Neural progenitor cell (in vitro differentiated cells): Measurements from ENCODE around the gene OR52N2. TPM values are rescaled to one million over a fixed set of nuclear protein-coding genes. Genes with fewer than 3 reads are reported as not detected.

Experiments
- DNase-seq: peaks from one replicate; pipeline ENCODE4 v3.0.0-alpha.2; 2016; ENCODE audit warnings: low spot score
- H2AFZ ChIP-seq: fragments of 200-600 bp; sonication (generic); replicated peaks from 2 replicates; pipeline ENCODE4 v1.6.1; 2016; ENCODE audit warnings: antibody characterized with exemption
- H3F3A ChIP-seq: fragments of 200-600 bp; sonication (generic); 2 replicates; pipeline ENCODE4 v1.6.1; 2016; ENCODE audit warnings: antibody characterized with exemption, low read depth
- H3K27ac ChIP-seq: fragments of 200-600 bp; sonication (generic); 2 replicates; pipeline ENCODE4 v1.5.1; 2016; ENCODE audit warnings: mild to moderate bottlenecking
- H3K27me3 ChIP-seq: fragments of 200-600 bp; sonication (generic); 2 replicates; pipeline ENCODE4 v1.6.1; 2016; ENCODE audit warnings: mild to moderate bottlenecking, moderate library complexity
- H3K36me3 ChIP-seq: fragments of 200-600 bp; sonication (generic); 2 replicates; pipeline ENCODE4 v1.5.1; 2016
- H3K4me1 ChIP-seq: fragments of 200-600 bp; sonication (generic); 2 replicates; pipeline ENCODE4 v1.6.1; 2016; ENCODE audit warnings: mixed run types
- H3K4me2 ChIP-seq: fragments of 200-600 bp; sonication (generic); 2 replicates; pipeline ENCODE4 v1.6.1; 2016
- H3K4me3 ChIP-seq: fragments of 200-600 bp; sonication (generic); 2 replicates; pipeline ENCODE4 v1.5.1; 2016
- H3K79me2 ChIP-seq: fragments of 200-600 bp; sonication (generic); 2 replicates; pipeline ENCODE4 v1.6.1; 2016; ENCODE audit warnings: low read depth
- H3K9ac ChIP-seq: fragments of 200-600 bp; sonication (generic); 2 replicates; pipeline ENCODE4 v1.6.1; 2016
- H3K9me3 ChIP-seq: fragments of 200-600 bp; sonication (generic); 2 replicates; pipeline ENCODE4 v1.5.1; 2016; ENCODE audit warnings: low read depth
- H4K20me1 ChIP-seq: fragments of 200-600 bp; sonication (generic); 2 replicates; pipeline ENCODE4 v1.6.1; 2016; ENCODE audit warnings: low read depth
- H3K27ac Mint-ChIP-seq: 3 replicates; pipeline ENCODE4 v1.8.0; 2021; ENCODE audit warnings: mixed read lengths
- H3K27me3 Mint-ChIP-seq: 2 replicates; pipeline ENCODE4 v1.8.0; 2022; ENCODE audit warnings: low read depth, mild to moderate bottlenecking, inconsistent platforms, moderate library complexity, mixed read lengths; ENCODE audit not compliant: insufficient read depth
- H3K36me3 Mint-ChIP-seq: 3 replicates; pipeline ENCODE4 v1.8.0; 2021; ENCODE audit warnings: mixed read lengths
- H3K4me1 Mint-ChIP-seq: 3 replicates; pipeline ENCODE4 v1.8.0; 2021; ENCODE audit warnings: mixed read lengths
- H3K4me3 Mint-ChIP-seq: 3 replicates; pipeline ENCODE4 v1.8.0; 2021; ENCODE audit warnings: mild to moderate bottlenecking, moderate library complexity, mixed read lengths
- H3K9me3 Mint-ChIP-seq: 3 replicates; pipeline ENCODE4 v1.8.0; 2020; ENCODE audit warnings: mixed read lengths
- EZH2 ChIP-seq: fragments of 200-600 bp; sonication (generic); IDR thresholded peaks from 2 replicates; pipeline ENCODE4 v1.6.1; 2017; ENCODE audit warnings: antibody characterized with exemption, mild to moderate bottlenecking, moderate library complexity
- EZH2phosphoT487 ChIP-seq: fragments of 200-600 bp; sonication (generic); IDR thresholded peaks from 2 replicates; pipeline ENCODE4 v1.6.1; 2017; ENCODE audit warnings: antibody characterized with exemption
- total RNA-seq: library from RNA; depleted of rRNA; stranded (reverse); fragments of >200 nt; gene quantifications from 2 replicates; pipeline ENCODE4 v1.2.3, GENCODE V29; 2015; ENCODE audit warnings: low replicate concordance
- TF ChIP-seq, protein P1 (sequence below): fragments of 200-600 bp; sonication (generic); IDR thresholded peaks from 2 replicates; pipeline ENCODE4 v1.5.1; 2017; ENCODE audit warnings: antibody characterized with exemption, mild to moderate bottlenecking

OR52N2 gene
- total RNA-seq, 1 donor from 2014 or later: not detected

DNA sequence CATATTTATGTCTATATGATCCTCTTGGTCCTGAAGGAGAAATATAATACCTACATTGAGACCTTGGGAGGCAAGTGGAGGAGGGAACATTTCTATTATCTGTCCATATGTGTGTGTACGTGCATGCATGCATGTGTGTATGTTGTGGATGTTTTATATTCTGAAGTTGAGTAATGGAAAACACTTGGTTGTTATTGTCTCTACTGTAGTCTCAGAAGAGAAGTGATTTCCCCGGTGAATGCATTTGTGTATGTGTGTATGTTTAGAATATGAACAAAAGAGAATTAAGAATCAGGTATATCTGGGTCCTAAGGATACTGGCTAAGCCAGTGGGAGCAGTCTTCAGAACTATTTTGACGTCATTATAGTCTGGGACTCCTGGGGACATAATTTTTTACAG lies 17.6 kb upstream of the OR52N2 start, which contains the start of gene OR52N1:
Gene OR52N1 (minus strand): TSS at position 101 of the 400 bp plus-strand sequence. CDS start 2,449 bp downstream, outside the sequence.
- no peaks in the 10 kb centered on the region for H3F3A ChIP-seq
- Mint-ChIP-seq H3K36me3 (no peaks in the 10 kb centered on the region), H3K4me1 (no peaks in the 10 kb centered on the region), H3K9me3 (no peaks in the 10 kb centered on the region), H3K4me3 (no peak within 1 kb of the TSS), H3K27me3 (no peaks in the 10 kb centered on the region), H3K27ac (no peak within 1 kb of the TSS)
- no peak within 1 kb of the TSS for H3K9ac ChIP-seq
- H3K4me3 ChIP-seq: no peak within 1 kb of the TSS
- no peak within 1 kb of the TSS for H2AFZ ChIP-seq
- H3K4me1 ChIP-seq: no peaks in the 10 kb centered on the region
- TF ChIP-seq EZH2phosphoT487 (no peak), EZH2 (no peak)
- TF ChIP-seq, protein P1, sequence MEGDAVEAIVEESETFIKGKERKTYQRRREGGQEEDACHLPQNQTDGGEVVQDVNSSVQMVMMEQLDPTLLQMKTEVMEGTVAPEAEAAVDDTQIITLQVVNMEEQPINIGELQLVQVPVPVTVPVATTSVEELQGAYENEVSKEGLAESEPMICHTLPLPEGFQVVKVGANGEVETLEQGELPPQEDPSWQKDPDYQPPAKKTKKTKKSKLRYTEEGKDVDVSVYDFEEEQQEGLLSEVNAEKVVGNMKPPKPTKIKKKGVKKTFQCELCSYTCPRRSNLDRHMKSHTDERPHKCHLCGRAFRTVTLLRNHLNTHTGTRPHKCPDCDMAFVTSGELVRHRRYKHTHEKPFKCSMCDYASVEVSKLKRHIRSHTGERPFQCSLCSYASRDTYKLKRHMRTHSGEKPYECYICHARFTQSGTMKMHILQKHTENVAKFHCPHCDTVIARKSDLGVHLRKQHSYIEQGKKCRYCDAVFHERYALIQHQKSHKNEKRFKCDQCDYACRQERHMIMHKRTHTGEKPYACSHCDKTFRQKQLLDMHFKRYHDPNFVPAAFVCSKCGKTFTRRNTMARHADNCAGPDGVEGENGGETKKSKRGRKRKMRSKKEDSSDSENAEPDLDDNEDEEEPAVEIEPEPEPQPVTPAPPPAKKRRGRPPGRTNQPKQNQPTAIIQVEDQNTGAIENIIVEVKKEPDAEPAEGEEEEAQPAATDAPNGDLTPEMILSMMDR: no peak
- H3K79me2 ChIP-seq: no peaks in the 10 kb centered on the region
- H3K9me3 ChIP-seq: no peaks in the 10 kb centered on the region
- H3K27ac ChIP-seq: no peak within 1 kb of the TSS
- H3K36me3 ChIP-seq: no peaks in the 10 kb centered on the region
- DNase-seq: no peak
- no peaks in the 10 kb centered on the region for H4K20me1 ChIP-seq
- H3K27me3 ChIP-seq: no peaks in the 10 kb centered on the region
- no peak within 1 kb of the TSS for H3K4me2 ChIP-seq

DNA sequence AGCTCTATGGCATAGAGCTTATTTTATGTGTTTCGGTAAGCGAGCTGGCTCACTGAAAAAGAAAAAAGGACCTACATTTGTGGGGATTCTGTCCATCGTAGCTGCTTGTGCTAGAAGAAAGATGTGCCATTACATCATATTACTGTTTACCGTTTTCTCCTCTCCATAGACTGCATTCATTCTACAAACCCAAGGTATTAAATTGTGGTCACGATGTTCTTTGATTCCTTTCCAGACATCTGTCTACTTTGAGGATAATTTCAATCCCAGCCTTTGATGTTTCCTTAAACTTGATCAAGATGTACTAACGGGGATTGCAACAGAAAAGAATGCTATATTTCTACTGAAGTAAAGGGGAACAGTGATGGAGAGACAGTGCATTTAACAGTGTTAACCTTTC lies 12.2 kb upstream of the OR52N2 start:
- TF ChIP-seq, protein P1: no peak
- TF ChIP-seq EZH2phosphoT487: no peak
- no peak for TF ChIP-seq EZH2
- Mint-ChIP-seq H3K27ac (no peak overlapping the region), H3K4me3 (no peak overlapping the region), H3K9me3 (no peaks in the 10 kb centered on the region), H3K27me3 (no peaks in the 10 kb centered on the region), H3K36me3 (no peaks in the 10 kb centered on the region), H3K4me1 (no peaks in the 10 kb centered on the region)
- no peaks in the 10 kb centered on the region for H3K27me3 ChIP-seq
- H3K79me2 ChIP-seq: no peaks in the 10 kb centered on the region
- H4K20me1 ChIP-seq: no peaks in the 10 kb centered on the region
- H3K4me1 ChIP-seq: no peaks in the 10 kb centered on the region
- H3K36me3 ChIP-seq: no peaks in the 10 kb centered on the region
- H3K4me3 ChIP-seq: no peak overlapping the region
- no peak for DNase-seq
- H3K27ac ChIP-seq: no peak overlapping the region
- no peak overlapping the region for H2AFZ ChIP-seq
- no peaks in the 10 kb centered on the region for H3K9me3 ChIP-seq
- no peak overlapping the region for H3K9ac ChIP-seq
- no peaks in the 10 kb centered on the region for H3F3A ChIP-seq
- no peak overlapping the region for H3K4me2 ChIP-seq

DNA sequence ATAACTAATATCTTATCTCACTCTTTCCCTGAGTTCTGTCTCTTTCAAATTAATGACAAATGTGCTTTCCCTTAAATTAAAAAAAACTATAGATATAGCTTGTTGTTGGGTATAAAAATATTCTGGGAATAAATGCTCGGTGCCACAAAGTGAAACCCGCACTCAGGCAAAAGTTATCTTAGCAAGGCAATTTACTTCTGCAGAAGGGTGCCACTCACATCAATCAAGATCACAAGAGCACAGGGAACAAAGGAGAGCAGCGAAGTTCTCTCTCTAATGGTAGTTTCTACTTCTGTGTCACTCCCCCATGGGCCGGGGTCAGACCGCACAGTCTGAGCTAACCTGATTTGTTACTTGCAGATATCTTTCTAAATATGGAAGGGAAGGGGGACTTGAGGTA lies 4.7 kb upstream of the OR52N2 start:
- H3K4me2 ChIP-seq: no peak overlapping the region
- H3K9me3 ChIP-seq: no peaks in the 10 kb centered on the region
- no peak overlapping the region for H3K4me3 ChIP-seq
- H3K36me3 ChIP-seq: no peaks in the 10 kb centered on the region
- TF ChIP-seq EZH2: no peak
- TF ChIP-seq EZH2phosphoT487: no peak
- TF ChIP-seq, protein P1: no peak
- Mint-ChIP-seq H3K27me3 (peaks cover 2% of the 10 kb centered on the region), H3K4me3 (no peak overlapping the region), H3K27ac (no peak overlapping the region), H3K36me3 (no peaks in the 10 kb centered on the region), H3K9me3 (peaks cover 3% of the 10 kb centered on the region), H3K4me1 (no peaks in the 10 kb centered on the region)
- no peak overlapping the region for H3K27ac ChIP-seq
- no peak for DNase-seq
- no peak overlapping the region for H2AFZ ChIP-seq
- no peaks in the 10 kb centered on the region for H3K4me1 ChIP-seq
- no peaks in the 10 kb centered on the region for H3K79me2 ChIP-seq
- peaks cover 1% of the 10 kb centered on the region for H3K27me3 ChIP-seq
- no peaks in the 10 kb centered on the region for H4K20me1 ChIP-seq
- H3K9ac ChIP-seq: no peak overlapping the region
- no peaks in the 10 kb centered on the region for H3F3A ChIP-seq
